ENCODE results near the gene SLC9A8.

DNA sequence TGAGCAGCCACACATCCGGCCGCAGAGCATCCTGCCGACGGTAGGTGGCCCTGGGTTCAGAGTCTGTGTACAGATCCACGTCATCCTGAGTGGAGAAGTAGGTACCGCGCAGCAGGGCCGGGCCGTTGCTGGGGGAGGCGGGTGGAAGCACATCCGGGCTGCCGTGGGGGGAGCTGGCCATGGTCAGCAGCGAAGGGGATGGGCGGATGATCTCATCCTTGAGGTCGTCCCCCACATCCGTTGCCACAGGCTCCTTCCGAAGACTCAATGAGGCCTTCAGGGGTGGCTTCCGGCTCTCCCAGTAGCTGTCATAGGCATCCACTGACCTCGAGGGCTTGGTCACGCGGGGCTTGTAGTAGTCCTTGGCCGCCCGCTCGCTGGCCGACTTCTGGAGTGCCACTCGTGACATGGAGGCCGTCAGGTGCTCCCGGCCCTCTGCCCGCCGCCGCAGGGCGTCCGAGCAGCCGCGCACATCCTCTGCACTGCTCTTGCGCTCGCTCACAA lies 93.5 kb downstream of the SLC9A8 start:
- TF ChIP-seq POLR2AphosphoS5 (IDR thresholded peaks at IDR 0.05; ENCODE audit: low read depth, low read length), result no peak
- TF ChIP-seq, protein P1, sequence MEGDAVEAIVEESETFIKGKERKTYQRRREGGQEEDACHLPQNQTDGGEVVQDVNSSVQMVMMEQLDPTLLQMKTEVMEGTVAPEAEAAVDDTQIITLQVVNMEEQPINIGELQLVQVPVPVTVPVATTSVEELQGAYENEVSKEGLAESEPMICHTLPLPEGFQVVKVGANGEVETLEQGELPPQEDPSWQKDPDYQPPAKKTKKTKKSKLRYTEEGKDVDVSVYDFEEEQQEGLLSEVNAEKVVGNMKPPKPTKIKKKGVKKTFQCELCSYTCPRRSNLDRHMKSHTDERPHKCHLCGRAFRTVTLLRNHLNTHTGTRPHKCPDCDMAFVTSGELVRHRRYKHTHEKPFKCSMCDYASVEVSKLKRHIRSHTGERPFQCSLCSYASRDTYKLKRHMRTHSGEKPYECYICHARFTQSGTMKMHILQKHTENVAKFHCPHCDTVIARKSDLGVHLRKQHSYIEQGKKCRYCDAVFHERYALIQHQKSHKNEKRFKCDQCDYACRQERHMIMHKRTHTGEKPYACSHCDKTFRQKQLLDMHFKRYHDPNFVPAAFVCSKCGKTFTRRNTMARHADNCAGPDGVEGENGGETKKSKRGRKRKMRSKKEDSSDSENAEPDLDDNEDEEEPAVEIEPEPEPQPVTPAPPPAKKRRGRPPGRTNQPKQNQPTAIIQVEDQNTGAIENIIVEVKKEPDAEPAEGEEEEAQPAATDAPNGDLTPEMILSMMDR (IDR thresholded peaks at IDR 0.05; ENCODE audit: control extremely low read depth in 1 of 3, insufficient read depth in 1 of 3, low read depth in 1 of 3, low read length in 3 of 3), result no peak
- TF ChIP-seq SP1 (IDR thresholded peaks at IDR 0.05; ENCODE audit: low read depth, low read length), result no peak
- TF ChIP-seq CHD1 (IDR thresholded peaks at IDR 0.05; ENCODE audit: low read depth, low read length), result no peak
- TF ChIP-seq POLR2A (IDR thresholded peaks at IDR 0.05; ENCODE audit: control extremely low read depth in 1 of 2, low read depth in 2 of 2, low read length in 2 of 2), result no peak
- TF ChIP-seq, protein P2, sequence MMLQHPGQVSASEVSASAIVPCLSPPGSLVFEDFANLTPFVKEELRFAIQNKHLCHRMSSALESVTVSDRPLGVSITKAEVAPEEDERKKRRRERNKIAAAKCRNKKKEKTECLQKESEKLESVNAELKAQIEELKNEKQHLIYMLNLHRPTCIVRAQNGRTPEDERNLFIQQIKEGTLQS (IDR thresholded peaks at IDR 0.05; ENCODE audit: insufficient read depth, low read depth, low read length), result no peak

Measured in H1 (cell line).